Transverse colon (tissue), 3 donors: Measurements from ENCODE around the gene MCCC2.

ENCODE experiments used
- CTCF ChIP-seq, 5 experiments: fragments of 200-600 bp in 3 of 5; fragments of 450-650 bp in 2 of 5; sonication (generic) in 3 of 5; IDR thresholded peaks; 1 replicate in 2 of 5; 2 replicates in 3 of 5; pipeline ENCODE4 v1.5.1; 2016 to 2017; ENCODE audit warnings: antibody characterized with exemption in 5 of 5, inconsistent platforms in 3 of 5, mild to moderate bottlenecking in 2 of 5, moderate library complexity in 1 of 5
- POLR2A ChIP-seq: fragments of 450-650 bp; IDR thresholded peaks from one replicate; pipeline ENCODE4 v1.6.1; 2016; ENCODE audit warnings: antibody characterized with exemption, mild to moderate bottlenecking, moderate library complexity

- no peak for TF ChIP-seq CTCF (IDR thresholded peaks at IDR 0.05)
- TF ChIP-seq POLR2A = no peak
Measured at GRCh38 chr5:71589903-71590302, 2.8 kb downstream of the MCCC2 start.
